NT2/D1 (cell line): Measurements from ENCODE around the gene GPR152.

ENCODE experiments used
- SUZ12 ChIP-seq: IDR thresholded peaks from 2 replicates; pipeline ENCODE4 v1.6.1; 2011; ENCODE audit not compliant: insufficient read length, insufficient read depth; ENCODE audit errors: extremely low read depth
- YY1 ChIP-seq: IDR thresholded peaks from 2 replicates; pipeline ENCODE4 v1.6.1; 2011; ENCODE audit not compliant: insufficient read length, insufficient read depth

- TF ChIP-seq SUZ12 = no peak
- no peak for TF ChIP-seq YY1
Measured at GRCh38 chr11:67451658-67451976, 912 bp downstream of the GPR152 start.
